GM12891 (cell line): ENCODE data around the gene ESRRG.

ENCODE experiments used
- POLR2A ChIP-seq: IDR thresholded peaks from 2 replicates; pipeline ENCODE4 v1.6.1; 2011; ENCODE audit warnings: low read depth, low read length, control low read depth
- POLR2AphosphoS5 ChIP-seq: IDR thresholded peaks from 2 replicates; pipeline ENCODE4 v1.6.1; 2011; ENCODE audit warnings: low read depth, low read length, control low read depth
- SPI1 ChIP-seq: IDR thresholded peaks from 2 replicates; pipeline ENCODE4 v1.6.1; 2011; ENCODE audit warnings: low read depth, low read length, control low read depth

DNA sequence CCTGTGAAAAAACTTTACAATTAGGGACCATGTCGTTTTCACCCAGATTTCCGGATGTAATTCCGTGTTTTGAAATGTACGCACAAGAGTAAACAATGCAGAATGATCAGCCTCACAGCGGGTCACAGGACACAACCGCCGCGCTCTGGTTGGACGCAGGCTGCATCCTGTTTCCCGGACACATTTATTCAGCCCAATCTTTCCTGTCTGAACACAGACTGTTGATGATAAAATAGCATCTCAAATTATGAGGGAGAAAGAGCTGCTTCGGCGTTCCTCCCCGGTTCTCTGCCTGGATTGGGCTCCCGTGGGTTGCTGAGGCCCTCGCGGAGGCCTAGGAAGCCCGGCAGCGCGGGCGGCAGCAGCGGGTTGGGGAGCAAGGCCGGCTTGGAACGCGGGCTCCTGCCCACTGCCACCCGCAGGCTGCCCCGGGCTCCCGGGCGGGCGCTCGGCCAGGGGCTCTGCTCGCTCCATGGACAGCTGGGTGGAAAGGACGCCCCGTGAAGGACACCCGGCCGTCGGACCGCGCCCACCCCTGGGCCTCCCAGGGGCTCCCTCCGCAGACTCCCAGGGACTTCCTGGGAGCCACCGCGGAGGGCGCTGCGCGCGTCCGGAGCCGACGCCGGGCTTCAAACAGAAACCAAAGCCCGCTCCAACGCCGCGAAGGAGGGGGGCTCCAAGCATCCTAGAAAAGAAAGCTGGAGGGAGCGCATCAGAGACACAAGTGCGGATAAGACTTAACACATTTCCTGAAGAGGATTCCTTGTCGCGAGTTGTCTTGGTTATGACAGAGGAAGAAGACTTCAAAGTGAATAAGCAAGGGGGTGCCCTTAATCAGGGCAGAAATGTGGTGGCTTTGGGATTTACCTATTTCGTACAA is 122.3 kb downstream of the ESRRG start:
- TF ChIP-seq POLR2A (no peak), POLR2AphosphoS5 (no peak), SPI1 (no peak)
